Fibroblast of skin of right biceps (primary cell): ENCODE measurements around the gene KAT5.
A peak's percentile ranks its signal among the peaks of the same experiment; 100 is the strongest.
"Not testable (repeated sequence)": the region's sequence is repeated elsewhere in the genome, so short reads cannot be mapped to it uniquely, and the experiment has no call there.

Experiments
- DNase-seq: peaks from one replicate; pipeline ENCODE4 v3.0.0-alpha.2; 2013

Gene KAT5

DNA sequence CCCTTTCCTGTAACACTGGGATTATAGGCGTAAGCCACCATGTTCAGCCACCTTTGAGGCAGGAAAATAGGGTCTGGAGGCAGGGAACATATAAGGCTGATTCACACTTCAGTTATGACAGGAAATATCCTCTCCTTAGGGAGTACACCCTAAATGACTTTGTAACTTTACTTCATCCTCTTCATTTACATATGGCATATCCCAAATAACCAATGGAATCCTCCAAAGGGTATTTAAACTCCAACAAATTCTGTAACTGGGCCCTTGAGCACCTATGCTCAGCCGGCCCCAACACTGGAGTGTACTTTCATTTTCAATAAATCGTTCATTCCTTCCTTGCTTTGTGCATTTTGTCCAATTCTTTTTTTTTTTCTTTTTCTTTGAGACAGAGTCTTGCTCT lies 1.6 kb upstream of the KAT5 start:
- peak; percentile 36 for DNase-seq

DNA sequence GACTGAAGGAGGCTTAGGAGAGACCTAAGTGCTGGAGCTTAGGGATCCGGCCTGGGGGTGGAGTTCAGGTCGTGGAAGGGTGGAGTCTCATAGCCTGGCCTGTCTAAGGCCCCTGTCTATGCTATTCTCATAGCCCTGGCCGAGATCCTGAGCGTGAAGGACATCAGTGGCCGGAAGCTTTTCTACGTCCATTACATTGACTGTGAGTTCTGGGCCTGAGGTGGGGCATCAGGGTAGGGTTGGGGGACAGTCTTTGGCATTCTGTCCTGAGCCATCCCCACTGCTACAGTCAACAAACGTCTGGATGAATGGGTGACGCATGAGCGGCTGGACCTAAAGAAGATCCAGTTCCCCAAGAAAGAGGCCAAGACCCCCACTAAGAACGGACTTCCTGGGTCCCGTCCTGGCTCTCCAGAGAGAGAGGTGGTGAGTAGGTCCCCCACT lies 603 bp downstream of the KAT5 start:
- DNase-seq, result no peak

DNA sequence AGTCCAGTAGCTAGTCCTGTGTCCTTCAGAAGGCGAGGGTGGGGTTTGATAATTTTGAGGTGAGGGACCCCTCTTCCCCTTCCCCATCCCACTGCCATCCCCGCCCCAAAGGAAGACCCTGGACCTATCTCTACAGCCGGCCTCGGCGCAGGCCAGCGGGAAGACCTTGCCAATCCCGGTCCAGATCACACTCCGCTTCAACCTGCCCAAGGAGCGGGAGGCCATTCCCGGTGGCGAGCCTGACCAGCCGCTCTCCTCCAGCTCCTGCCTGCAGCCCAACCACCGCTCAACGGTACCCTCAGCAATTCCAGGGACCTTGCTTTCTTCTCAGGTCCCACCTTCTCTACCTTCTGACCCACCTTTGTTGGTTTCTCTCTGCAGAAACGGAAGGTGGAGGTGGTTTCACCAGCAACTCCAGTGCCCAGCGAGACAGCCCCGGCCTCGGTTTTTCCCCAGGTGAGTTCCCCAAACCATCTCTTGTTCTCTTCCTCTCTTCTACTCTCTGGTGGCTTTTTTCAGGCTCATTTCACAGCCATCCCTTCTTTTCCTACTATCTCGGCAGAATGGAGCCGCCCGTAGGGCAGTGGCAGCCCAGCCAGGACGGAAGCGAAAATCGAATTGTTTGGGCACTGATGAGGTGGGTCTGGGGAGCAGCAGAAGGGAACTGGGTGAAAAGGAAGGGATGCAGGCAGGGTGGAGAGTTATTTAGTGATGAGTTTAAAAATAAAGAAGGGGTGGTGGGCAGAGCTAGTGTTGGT lies 1.3 kb downstream of the KAT5 start:
- no peak for DNase-seq

DNA sequence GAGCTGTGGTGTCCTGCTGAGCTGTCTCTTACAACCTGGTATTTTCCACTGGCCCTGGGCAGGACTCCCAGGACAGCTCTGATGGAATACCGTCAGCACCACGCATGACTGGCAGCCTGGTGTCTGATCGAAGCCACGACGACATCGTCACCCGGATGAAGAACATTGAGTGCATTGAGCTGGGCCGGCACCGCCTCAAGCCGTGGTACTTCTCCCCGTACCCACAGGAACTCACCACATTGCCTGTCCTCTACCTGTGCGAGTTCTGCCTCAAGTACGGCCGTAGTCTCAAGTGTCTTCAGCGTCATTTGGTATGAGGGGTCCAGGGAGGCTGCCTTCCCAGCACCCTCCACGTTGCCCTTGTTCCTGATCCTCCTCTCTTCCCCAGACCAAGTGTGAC lies 2.4 kb downstream of the KAT5 start:
- no peak for DNase-seq

DNA sequence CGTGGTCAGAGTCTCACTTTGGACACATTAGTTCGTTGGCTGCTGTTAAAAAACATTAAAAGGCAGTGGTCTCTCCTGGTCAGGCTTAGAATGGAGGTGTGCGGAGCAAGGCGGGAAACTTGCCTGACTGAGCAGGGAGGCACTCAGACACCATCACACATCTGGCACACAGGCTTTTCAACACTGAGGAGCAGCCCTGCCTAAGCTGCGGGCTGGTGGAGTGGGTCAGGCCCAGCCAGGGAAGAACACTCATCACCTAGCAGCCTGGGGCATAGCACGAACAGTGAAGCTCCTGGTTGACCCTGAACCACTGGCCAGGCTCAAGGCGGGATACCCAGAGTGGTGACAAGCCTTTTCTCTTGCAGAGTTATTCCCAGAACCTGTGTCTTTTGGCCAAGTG lies 4.2 kb downstream of the KAT5 start:
- no peak for DNase-seq

DNA sequence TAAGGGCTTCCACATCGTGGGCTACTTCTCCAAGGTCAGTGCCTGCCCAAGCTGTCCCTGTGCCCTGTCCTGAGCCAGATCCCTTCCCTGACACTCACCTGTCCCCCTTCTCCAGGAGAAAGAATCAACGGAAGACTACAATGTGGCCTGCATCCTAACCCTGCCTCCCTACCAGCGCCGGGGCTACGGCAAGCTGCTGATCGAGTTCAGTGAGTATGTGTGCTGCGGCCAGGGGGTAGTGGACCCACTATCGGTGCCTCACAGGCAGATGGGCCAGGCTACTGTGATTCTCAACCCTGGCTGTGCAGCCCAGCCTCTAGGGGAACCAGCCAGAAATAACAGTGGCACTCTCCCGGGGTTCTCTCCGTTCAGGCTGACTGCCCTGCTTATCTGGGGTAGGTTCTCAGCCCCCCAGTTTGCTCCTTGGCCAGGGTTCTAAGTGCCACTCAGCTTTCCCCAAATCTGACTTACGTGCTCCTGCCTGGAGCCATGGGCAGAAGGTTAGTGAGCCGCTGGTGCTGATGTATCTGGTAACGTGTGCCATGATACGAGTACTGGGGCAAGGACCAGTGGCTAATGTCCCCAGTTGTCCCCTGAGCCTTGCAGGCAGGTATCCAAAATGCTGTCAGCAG lies 4.8 kb downstream of the KAT5 start:
- DNase-seq, result no peak

DNA sequence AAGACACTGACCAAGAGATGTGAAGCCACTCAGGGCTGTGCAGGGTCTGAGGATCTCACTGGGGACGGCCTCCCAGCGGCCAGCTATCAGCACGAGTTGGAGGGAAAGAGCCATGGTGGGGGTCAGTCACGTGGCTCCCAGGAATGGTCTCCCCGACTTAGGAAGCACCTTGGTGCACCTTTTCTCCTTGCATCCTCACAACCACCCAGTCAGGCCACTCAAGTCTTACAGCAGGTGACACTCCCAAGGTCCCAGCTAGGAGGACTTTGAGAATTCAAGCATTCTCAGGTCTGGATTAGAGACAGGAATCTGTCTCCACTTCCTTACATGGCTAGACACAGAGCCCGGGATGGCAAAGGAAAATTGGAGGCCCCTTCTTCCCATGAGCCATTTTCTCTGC lies 5.9 kb downstream of the KAT5 start:
- DNase-seq, result no peak

DNA sequence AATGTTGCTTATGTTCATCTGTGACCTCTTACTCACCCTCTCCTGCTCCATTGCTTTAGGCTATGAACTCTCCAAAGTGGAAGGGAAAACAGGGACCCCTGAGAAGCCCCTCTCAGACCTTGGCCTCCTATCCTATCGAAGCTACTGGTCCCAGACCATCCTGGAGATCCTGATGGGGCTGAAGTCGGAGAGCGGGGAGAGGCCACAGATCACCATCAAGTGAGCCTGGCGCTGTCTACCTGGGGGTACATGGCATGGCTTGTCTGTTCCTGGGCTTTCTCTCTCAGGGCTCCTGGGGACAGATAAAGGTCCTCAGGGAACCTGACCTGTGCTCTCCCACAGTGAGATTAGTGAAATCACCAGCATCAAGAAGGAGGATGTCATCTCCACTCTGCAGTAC lies 6.5 kb downstream of the KAT5 start:
- DNase-seq, result no peak

DNA sequence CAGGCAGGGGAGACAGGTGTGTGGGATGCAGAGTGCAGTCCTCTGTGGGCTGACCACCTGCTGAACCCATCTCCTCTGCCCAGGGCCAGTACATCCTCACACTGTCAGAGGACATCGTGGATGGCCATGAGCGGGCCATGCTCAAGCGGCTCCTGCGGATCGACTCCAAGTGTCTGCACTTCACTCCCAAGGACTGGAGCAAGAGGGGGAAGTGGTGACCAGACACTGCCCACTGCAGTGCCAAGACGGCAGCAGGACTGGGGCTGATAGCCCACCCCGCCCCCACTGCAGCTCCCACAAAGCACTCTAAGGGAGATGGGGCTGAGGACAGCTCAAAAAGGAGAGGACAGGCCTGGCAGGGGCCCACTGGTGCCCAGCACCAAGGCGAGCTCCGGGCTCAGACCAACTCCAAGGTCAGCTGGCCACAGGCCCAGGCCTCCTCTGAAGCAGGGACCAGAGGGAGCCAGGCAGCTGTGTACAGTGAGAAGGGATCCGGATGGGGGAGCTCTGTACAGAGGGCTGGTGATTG lies 7.0 kb downstream of the KAT5 start:
- DNase-seq, result no peak

DNA sequence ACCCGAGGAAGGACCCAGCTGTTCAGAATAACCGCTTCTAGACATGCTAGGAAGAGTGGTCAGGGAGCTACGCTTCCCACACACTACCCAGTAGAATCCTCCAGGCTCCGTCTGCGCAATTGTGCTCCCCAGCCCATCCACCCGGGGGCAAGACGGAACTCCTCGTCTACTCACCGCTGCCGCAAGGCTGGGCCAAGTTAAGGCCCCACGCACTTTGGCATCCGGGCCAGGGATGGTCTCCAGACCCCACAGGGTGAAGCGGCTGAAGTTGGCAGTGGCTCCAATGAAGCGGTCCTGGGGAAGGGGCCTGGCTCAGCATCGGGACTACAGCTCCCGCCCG lies 7.8 kb downstream of the KAT5 start:
- peak; percentile 21 for DNase-seq

DNA sequence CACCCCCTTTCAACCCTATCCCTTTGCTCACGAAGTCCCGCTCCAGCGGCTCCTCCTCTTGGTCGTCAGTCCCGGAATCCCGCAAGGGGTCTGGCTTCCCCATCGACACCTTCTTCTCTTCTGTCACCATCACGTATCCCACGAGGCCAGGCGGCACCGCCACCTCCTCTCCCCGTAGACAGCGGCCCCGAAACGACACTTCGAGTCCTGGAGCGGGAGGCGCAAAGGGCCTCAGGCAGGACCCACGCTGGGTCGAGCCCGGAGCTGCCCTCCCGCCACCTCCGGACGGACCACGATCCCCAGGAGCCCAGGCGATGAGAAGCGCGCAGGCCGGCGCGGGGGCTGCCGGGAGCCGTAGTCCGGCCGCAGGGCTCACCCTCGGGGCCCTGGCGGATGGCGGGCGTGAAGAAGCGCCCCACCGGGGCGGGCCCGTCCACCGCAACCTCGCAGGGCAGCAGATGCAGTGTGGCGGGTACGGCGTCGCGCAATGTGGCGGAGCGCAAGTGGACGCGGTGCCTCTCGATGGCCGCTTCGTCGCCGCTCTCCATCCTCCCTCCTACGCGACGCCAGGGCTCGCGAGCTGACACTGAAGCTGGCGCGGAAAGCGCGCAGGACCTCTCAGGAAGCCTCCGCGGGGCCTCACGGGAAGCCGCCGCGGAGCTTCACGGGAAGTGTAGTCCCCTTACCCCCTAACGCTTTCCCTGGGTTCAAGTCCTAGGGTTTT lies 8.3 kb downstream of the KAT5 start, which contains the start of gene RNASEH2C:
Gene RNASEH2C (minus strand): TSS at position 588 of the 724 bp plus-strand sequence. CDS start 40 bp downstream, at position 548.
- DNase-seq, result peak; percentile 87

DNA sequence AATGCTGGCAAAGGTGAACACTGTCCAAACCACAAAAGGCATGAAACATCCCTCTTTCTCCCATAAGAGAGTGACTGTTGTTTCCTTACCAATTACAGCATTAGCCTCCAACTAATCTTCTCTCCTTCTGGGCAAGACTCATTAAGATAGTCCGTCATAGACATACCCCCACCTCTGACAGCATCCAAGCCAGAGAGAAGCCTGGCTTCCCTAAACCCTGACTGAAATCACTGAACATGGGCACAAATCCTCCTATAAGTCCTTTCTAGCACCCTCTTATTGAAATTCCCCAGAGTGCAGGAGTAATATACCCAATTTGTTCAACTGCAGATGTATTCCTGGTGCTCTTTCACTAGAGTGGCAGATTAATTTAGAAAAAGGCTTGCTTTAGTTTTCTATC lies 10.2 kb downstream of the KAT5 start:
- DNase-seq, result no peak

DNA sequence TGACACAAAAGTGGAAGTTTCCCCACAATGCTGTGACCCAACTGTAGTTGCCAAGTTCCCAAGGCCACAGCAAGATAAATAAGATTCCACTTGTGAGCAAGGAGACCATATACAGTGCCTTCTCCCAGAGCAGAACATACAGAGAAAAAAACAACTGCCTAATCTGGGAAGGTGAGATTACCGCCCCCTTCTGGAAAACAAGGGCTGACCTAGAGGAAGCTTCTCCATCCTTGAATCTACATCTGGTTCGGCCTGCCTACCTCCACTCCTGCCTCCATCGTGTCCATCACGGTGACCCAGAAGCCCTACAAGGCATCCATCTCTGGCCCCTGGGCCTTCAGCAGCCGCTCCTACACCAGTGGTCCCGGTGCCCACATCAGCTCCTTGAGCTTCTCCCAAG lies 14.6 kb downstream of the KAT5 start:
- DNase-seq, result no peak

DNA sequence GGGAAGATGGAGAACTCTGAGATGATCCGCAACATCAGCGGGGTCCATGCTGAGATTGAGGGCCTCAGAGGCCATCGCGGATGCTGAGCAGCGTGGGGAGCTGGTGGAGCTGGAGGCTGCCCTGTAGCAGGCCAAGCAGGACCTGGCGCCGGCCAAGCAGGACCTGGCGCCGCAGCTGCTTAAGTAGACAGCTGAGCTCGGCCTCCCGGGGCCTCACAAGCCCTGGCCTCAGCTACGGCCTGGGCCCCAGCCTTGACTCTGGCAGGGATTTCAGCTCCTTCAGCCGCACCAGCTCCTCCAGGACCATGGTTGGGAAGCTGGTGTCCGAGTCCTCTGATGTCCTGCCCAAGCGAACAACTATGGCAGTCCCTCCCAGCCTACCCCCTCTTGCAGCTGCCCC lies 15.8 kb downstream of the KAT5 start:
- DNase-seq, result no peak

DNA sequence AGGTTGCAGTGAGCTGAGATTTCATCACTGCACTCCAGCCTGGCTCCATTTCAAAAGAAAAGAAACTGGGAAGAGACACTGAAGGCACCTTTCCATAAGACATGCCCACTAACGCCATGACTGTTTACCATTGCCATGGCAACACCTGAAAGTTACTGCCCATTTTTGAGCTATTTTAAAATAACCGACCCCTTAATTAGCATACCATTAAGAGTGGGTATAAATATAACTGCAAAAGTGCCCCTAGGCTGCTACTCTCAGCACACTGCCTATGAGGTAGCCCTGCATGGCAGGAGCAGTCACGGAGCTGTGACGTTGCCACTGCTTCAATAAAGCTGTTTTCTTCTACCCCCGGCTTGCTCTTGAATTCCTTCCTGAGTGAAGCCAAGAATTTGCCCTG lies 18.4 kb downstream of the KAT5 start:
- DNase-seq, result no peak

DNA sequence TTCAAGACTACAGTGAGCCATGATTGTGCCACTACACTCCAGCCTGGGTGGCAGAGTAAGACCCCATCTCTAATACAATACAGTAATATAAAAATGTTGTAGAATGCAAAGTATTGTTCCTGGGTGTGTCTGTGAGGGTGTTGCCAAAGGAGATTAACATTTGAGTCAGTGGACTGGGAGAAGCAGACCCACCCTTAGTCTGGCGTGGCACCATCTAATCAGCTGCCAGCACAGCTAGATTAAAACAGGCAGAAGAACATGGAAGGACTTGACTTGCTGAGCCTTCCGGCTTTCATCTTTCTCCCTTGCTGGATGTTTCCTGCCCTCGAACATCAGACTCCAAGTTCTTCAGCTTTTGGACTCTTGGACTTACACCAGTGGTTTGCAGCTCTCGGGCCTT lies 23.1 kb downstream of the KAT5 start:
- not testable (repeated sequence) for DNase-seq

DNA sequence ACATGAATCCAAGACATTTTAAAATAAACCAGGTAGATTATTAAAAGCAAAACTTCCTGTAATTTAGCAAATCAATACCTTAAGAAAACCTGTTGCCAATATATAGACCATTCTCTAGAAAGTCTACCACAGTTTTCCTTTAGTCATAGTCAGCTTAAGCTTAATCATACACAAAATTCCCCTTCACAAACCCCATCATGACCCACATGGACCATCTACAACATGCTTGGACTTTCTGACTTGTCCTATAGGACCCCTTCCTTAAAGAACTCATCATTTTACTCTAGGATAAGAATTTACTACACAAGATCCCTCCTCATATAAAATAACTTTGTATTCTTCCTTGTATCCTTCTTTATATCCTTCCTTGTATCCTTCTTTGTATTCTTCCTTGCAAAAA lies 24.8 kb downstream of the KAT5 start:
- no peak for DNase-seq

DNA sequence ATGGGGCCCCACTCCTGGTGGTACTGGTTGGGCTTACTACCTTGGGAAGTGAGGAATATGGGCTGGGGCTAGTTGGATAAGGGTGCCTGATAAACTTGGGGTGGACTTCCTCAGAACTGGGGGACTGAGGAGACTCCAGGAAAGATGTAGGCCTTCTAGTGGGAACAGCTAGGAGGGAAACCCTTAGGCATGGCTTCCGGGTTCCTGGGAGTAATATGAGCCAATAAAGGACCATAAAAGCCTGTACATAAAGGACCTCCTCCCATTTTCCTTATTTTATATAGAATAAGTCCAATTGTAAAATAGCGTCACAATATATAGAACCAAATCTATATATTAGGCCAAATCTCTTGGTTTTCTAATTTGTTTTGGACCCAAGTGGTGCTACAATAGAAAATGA lies 27.0 kb downstream of the KAT5 start:
- no peak for DNase-seq

DNA sequence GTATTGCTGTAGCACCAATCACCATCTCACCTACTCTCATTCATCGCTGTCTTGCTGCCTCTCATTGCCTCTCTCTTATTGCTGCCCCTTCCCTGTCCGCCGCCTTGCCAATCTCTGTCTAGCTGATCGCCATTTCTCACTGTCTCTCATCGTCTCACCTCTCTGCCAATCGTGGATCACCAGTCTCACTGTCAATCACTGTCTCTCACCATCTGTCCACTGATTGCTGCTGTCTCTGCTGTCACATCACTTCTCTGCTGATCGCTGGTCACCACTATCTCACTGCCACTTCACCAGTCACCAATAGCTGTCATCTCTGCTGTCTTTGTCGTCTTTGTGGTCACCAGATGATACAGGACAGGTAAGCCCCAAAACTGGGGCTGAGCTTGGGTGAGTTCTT lies 29.1 kb downstream of the KAT5 start:
- DNase-seq, result no peak

DNA sequence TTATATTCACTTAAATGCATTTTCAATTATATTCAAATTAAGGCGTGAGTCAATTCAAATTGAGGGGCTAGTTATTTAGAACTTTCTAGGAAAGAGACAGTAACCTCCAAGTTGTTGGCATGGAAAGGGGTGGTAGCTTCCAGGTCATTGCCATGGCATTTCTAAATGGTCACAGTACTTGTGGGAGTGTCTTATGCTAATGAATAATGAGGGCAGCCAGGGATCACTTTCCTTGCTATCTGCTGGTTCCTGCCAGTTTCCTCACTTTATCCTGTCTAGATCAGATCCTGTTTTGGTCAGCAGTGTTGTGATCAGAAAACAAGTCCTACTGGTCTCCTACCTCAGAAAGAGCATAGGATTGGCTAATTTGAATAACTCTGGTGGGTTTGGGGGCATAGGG lies 30.3 kb downstream of the KAT5 start:
- DNase-seq, result no peak

DNA sequence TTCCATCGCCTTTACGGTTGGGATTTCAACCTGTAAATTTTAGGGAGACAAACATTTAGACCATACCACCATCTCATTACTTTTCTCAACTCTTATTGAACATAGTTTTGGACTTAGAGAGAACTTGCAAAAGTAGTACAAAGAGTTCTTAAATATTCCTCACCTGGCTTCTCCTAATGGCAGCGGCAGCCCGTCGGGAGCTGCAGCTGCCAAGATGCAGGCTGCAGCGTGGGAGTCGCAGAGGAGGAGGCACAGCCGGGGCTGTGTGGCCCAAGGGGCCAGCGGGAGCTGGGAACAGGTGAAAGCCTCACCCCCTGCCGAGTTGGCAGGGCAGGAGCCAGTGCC lies 31.6 kb downstream of the KAT5 start:
- DNase-seq, result no peak

DNA sequence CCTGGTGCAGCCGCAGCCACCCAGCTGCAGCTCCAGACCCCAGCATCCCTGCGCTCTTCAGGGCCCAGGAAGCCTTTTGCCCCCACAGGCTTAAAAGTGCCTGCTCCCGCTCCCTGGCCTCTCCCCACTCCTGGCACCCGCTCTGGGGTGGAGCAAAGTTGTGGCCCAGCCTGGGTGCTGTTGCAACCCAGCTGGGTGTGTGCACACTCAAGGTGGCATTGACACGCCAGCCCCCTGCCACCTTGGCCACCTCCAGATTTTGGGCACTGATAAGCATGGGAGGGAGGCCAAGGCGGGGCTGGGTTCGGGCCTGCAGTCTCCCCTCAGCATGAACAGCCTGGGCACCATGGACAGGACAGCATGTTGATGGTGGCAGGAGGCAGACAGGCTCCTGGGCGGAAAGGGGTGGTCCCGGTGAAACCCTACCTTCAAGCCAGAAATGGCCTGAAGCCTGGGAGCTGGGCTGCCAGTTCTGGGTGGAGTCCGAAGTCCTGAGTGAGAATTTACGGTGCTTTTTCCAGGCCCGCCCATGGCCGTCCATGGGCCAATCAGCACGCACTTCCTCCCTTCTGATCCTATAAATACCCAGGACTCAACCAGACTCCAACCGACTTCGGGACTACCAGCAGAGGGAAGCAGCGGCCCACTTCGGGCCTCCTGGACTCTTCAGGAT lies 32.1 kb downstream of the KAT5 start:
- peak; percentile 37 for DNase-seq

DNA sequence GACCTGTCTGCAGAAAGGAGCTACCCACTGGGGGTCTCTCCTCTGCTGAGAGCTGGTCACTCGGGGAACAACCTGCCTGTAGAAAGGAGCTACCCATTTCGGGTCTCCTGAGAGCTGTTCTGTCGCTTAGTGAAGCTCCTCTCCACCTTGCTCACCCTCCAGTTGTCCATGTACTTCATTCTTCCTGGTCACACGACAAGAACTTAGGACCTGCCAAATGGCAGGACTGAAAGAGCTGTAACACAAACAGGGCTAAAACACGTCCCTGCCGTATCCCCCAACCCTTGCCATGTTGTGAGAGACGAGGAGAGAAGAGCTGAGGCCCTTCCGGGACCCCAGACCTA lies 32.6 kb downstream of the KAT5 start:
- no peak for DNase-seq

DNA sequence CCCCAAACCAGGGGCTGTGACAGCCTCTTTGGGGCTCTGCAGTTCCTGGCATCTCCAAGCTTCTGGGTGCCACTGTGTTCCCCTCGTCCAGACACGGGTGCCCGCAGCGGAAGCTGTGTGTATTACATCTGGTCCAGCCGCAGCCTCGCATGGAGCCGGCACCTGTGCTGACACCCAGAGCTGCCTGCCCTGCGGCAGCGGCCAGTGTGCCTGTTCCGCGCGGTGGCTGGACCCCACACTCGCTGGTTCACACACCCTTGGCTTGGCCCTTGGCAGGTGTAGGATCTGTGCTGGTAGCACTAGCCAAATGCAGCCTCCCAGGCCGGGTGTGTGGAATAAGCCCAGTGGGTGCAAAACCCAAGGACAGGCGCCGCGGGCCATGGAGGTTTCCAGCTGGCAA lies 33.0 kb downstream of the KAT5 start:
- DNase-seq, result no peak
